ENCODE data around the gene PEDS1. TPM values are rescaled to one million over a fixed set of nuclear protein-coding genes. Genes with fewer than 3 reads are reported as not detected.
A peak's percentile ranks its signal among the peaks of the same experiment; 100 is the strongest.

The PEDS1 gene
- total and polyA plus RNA-seq, 2 of the 13 experiments (the other 11 are each of a cell fraction or from before 2014, with no cell fraction given) = 30.5 to 93.9 TPM

DNA sequence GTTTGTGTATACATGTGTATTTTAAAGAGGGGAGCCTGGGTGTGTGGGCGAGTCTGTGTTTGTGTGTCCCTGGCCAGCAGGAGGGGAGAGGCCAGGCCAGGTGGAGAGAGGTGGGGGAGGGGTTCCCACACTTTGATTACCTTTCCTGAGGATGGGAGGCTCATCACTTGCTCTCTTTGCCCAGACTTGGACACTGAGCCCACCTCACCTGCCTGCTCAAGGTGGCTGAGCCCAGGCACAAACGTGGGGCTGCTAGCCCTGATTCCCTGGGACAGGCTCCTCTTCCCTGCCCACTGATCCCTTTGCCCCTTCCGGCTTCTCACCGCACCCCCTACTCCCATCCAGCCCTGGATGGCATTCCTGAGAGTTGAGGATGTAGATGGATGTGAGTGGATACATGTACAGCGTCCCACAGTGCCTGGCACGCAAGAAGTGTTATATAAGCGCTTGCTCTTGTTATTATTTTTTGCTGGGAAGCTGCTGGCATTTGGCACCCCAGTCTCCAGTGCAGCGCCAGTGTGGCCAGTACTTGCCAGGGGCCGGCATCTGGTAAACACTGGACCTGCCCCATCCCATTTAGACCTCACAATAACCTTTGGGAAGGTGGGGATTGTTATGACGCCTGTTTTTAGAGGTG lies 39.8 kb upstream of the PEDS1 start (continued):
- TF ChIP-seq, protein P1, sequence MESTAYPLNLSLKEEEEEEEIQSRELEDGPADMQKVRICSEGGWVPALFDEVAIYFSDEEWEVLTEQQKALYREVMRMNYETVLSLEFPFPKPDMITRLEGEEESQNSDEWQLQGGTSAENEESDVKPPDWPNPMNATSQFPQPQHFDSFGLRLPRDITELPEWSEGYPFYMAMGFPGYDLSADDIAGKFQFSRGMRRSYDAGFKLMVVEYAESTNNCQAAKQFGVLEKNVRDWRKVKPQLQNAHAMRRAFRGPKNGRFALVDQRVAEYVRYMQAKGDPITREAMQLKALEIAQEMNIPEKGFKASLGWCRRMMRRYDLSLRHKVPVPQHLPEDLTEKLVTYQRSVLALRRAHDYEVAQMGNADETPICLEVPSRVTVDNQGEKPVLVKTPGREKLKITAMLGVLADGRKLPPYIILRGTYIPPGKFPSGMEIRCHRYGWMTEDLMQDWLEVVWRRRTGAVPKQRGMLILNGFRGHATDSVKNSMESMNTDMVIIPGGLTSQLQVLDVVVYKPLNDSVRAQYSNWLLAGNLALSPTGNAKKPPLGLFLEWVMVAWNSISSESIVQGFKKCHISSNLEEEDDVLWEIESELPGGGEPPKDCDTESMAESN (CRISPR knock-in tag; conservative IDR thresholded peaks at IDR 0.05) = peak; percentile 43; the same call in 1 of the 2 replicates
- peak; percentile 41; the same call in 1 of the 2 replicates for TF ChIP-seq ZNF891 (CRISPR knock-in tag; IDR thresholded peaks at IDR 0.05)
- peak; percentile 11; the same call in 1 of the 2 replicates for TF ChIP-seq ZNF574 (CRISPR knock-in tag; IDR thresholded peaks at IDR 0.05)
- peak; percentile 52 for TF ChIP-seq HNF1B (CRISPR knock-in tag; IDR thresholded peaks at IDR 0.05)
- peak; percentile 80 for TF ChIP-seq RBM39 (IDR thresholded peaks at IDR 0.05; ENCODE audit: low read depth, low read length, poor library complexity, severe bottlenecking)
- no peak for TF ChIP-seq HOXA9 (CRISPR knock-in tag; IDR thresholded peaks at IDR 0.05; ENCODE audit: borderline replicate concordance)
- 0 out of 2 replicates have a peak, but pooled peaks have one; percentile 19 for TF ChIP-seq TFAP4 (IDR thresholded peaks at IDR 0.05; ENCODE audit: borderline replicate concordance, low read depth)
- no peak for TF ChIP-seq SOX13 (IDR thresholded peaks at IDR 0.05)
- TF ChIP-seq SOX13 (CRISPR knock-in tag; conservative IDR thresholded peaks at IDR 0.05 in 1 of 2, IDR thresholded peaks at IDR 0.05 in 1 of 2) = no peak
- TF ChIP-seq SIN3A (IDR thresholded peaks at IDR 0.05; ENCODE audit: borderline replicate concordance, low read depth, low read length) = no peak
- peak; percentile 74 for TF ChIP-seq POLR2G (IDR thresholded peaks at IDR 0.05; ENCODE audit: low read depth, low read length)
- peak; percentile 22; the same call in 1 of the 2 replicates for TF ChIP-seq NR1H2 (CRISPR knock-in tag; IDR thresholded peaks at IDR 0.05; ENCODE audit: borderline replicate concordance, low read depth)
- TF ChIP-seq ZNF687 (CRISPR knock-in tag; IDR thresholded peaks at IDR 0.05) = peak; percentile 60
- no peak for TF ChIP-seq MAZ (IDR thresholded peaks at IDR 0.05; ENCODE audit: borderline replicate concordance, low read depth, low read length)
- TF ChIP-seq MAZ (CRISPR knock-in tag; IDR thresholded peaks at IDR 0.05; ENCODE audit: low read depth) = peak; percentile 23; the same call in 1 of the 2 replicates
- peak; percentile 75; the same call in 1 of the 2 replicates for TF ChIP-seq ZSCAN25 (CRISPR knock-in tag; IDR thresholded peaks at IDR 0.05)

Measured in HepG2 (cell line).